ENCODE results near the gene DUSP18.

DNA sequence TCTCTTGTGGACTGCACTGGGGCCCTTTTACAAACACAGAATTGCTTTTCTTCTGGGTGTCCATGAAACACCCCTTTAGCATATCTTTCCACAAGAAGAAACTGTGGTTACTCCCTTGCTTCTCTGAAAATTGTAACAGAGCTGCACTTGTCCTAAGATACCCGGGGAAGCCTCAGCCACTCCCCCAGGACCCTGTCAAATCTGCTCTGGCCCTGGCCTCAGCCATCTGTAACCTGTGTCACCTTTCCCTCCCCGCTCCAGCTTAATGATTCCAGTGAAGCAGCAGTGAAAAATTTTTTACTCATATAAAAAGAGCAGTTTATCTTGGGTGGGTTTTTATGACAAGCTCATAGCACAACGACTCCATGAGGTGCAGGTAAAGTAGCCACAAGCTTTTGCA is 3.4 kb upstream of the DUSP18 start:
- TF ChIP-seq EZH2 (IDR thresholded peaks at IDR 0.05; ENCODE audit: insufficient read depth, poor library complexity, severe bottlenecking) = no peak
- TF ChIP-seq EZH2phosphoT487 (IDR thresholded peaks at IDR 0.05; ENCODE audit: insufficient read depth, low read depth) = no peak
